H9 (cell line): ENCODE measurements around the gene GRIN2A. TPM values are rescaled to one million over a fixed set of nuclear protein-coding genes. Genes with fewer than 3 reads are reported as not detected.

ENCODE experiments used
- DNase-seq: peaks from one replicate; pipeline ENCODE4 v3.0.0-alpha.2; 2017
- H2AFZ ChIP-seq: one replicate; pipeline ENCODE4 v1.6.1; 2013; ENCODE audit warnings: mild to moderate bottlenecking, low read length, control low read depth, moderate library complexity
- H2AK5ac ChIP-seq: 2 replicates; pipeline ENCODE4 v1.6.1; 2013; ENCODE audit warnings: low read length, control low read depth, mixed read lengths; ENCODE audit not compliant: insufficient read length
- H2BK120ac ChIP-seq: one replicate; pipeline ENCODE4 v1.6.1; 2013; ENCODE audit warnings: low read depth, mild to moderate bottlenecking, low read length, control low read depth, inconsistent platforms; ENCODE audit not compliant: poor library complexity, severe bottlenecking
- H2BK12ac ChIP-seq: 2 replicates; pipeline ENCODE4 v1.6.1; 2013; ENCODE audit warnings: low read length, control low read depth, mixed read lengths, low read depth; ENCODE audit not compliant: insufficient read length
- H2BK15ac ChIP-seq: 2 replicates; pipeline ENCODE4 v1.6.1; 2013; ENCODE audit warnings: low read depth, low read length, control low read depth
- H2BK20ac ChIP-seq: one replicate; pipeline ENCODE4 v1.6.1; 2013; ENCODE audit warnings: low read depth, mild to moderate bottlenecking, low read length, control low read depth, inconsistent platforms; ENCODE audit not compliant: poor library complexity, severe bottlenecking
- H2BK5ac ChIP-seq: 2 replicates; pipeline ENCODE4 v1.6.1; 2013; ENCODE audit warnings: low read length, control low read depth, mixed read lengths; ENCODE audit not compliant: insufficient read length
- H3K14ac ChIP-seq: 2 replicates; pipeline ENCODE4 v1.6.1; 2013; ENCODE audit warnings: low read length, control low read depth; ENCODE audit not compliant: insufficient read depth
- H3K18ac ChIP-seq: 2 replicates; pipeline ENCODE4 v1.6.1; 2013; ENCODE audit warnings: low read depth, mild to moderate bottlenecking, mixed read lengths, low read length, control low read depth; ENCODE audit not compliant: insufficient read length
- H3K23ac ChIP-seq: 2 replicates; pipeline ENCODE4 v1.6.1; 2013; ENCODE audit warnings: low read length, control low read depth, mixed read lengths, low read depth; ENCODE audit not compliant: insufficient read length
- H3K23me2 ChIP-seq: 2 replicates; pipeline ENCODE4 v1.6.1; 2013; ENCODE audit warnings: low read depth, mild to moderate bottlenecking, mixed read lengths, low read length, control low read depth; ENCODE audit not compliant: insufficient read length, poor library complexity, severe bottlenecking
- H3K27ac ChIP-seq: 2 replicates; pipeline ENCODE4 v1.5.1; 2013; ENCODE audit warnings: low read length, control low read depth, mixed read lengths, low read depth; ENCODE audit not compliant: insufficient read length
- H3K27me3 ChIP-seq: 2 replicates; pipeline ENCODE4 v1.6.1; 2013; ENCODE audit warnings: low read length, control low read depth, inconsistent platforms; ENCODE audit not compliant: insufficient read depth
- H3K4ac ChIP-seq: 2 replicates; pipeline ENCODE4 v1.6.1; 2013; ENCODE audit warnings: low read depth, mild to moderate bottlenecking, control low read depth, inconsistent platforms, low read length, moderate library complexity
- H3K4me1 ChIP-seq: 2 replicates; pipeline ENCODE4 v1.6.1; 2013; ENCODE audit warnings: low read length, control low read depth, inconsistent platforms; ENCODE audit not compliant: insufficient read depth
- H3K4me2 ChIP-seq: 2 replicates; pipeline ENCODE4 v1.6.1; 2013; ENCODE audit warnings: low read length, control low read depth, mixed read lengths; ENCODE audit not compliant: insufficient read length, insufficient read depth
- H3K56ac ChIP-seq: 2 replicates; pipeline ENCODE4 v1.6.1; 2013; ENCODE audit warnings: low read depth, mild to moderate bottlenecking, mixed read lengths, low read length, control low read depth; ENCODE audit not compliant: insufficient read length
- H3K79me1 ChIP-seq: 2 replicates; pipeline ENCODE4 v1.6.1; 2013; ENCODE audit warnings: low read depth, mild to moderate bottlenecking, moderate library complexity, low read length, control low read depth, inconsistent platforms; ENCODE audit not compliant: insufficient read depth, poor library complexity, severe bottlenecking
- H3K79me2 ChIP-seq: 2 replicates; pipeline ENCODE4 v1.6.1; 2013; ENCODE audit warnings: low read length, control low read depth, inconsistent platforms; ENCODE audit not compliant: insufficient read depth
- H3K9ac ChIP-seq: 2 replicates; pipeline ENCODE4 v1.6.1; 2013; ENCODE audit warnings: low read length, control low read depth, mixed read lengths; ENCODE audit not compliant: insufficient read length; ENCODE audit errors: extremely low read depth
- H3K9me3 ChIP-seq: one replicate; pipeline ENCODE4 v1.6.1; 2013; ENCODE audit warnings: low read depth, low read length, inconsistent platforms; ENCODE audit not compliant: control insufficient read depth
- H3T11ph ChIP-seq: one replicate; pipeline ENCODE4 v1.6.1; 2013; ENCODE audit warnings: mild to moderate bottlenecking, low read length, control low read depth, inconsistent platforms
- H4K20me1 ChIP-seq: one replicate; pipeline ENCODE4 v1.6.1; 2013; ENCODE audit not compliant: control insufficient read depth, insufficient read length, insufficient read depth
- H4K5ac ChIP-seq: 2 replicates; pipeline ENCODE4 v1.6.1; 2013; ENCODE audit warnings: low read depth, mild to moderate bottlenecking, mixed read lengths, low read length, control low read depth; ENCODE audit not compliant: insufficient read length
- H4K8ac ChIP-seq: replicated peaks from 2 replicates; pipeline ENCODE4 v1.6.1; 2013; ENCODE audit warnings: low read length, control low read depth, mixed read lengths, low read depth; ENCODE audit not compliant: insufficient read length
- H4K91ac ChIP-seq: 2 replicates; pipeline ENCODE4 v1.6.1; 2013; ENCODE audit warnings: low read depth, mild to moderate bottlenecking, moderate library complexity, mixed read lengths, low read length, control low read depth; ENCODE audit not compliant: insufficient read length
- H3K27ac Mint-ChIP-seq, 3 experiments: 2 replicates in 2 of 3; 3 replicates in 1 of 3; pipeline ENCODE4 v1.8.0; 2020 to 2021; ENCODE audit warnings: mixed read lengths in 3 of 3, mild to moderate bottlenecking in 1 of 3, moderate library complexity in 1 of 3
- H3K27me3 Mint-ChIP-seq: 2 replicates; pipeline ENCODE4 v1.8.0; 2021; ENCODE audit warnings: low read depth, mild to moderate bottlenecking, moderate library complexity, mixed read lengths
- H3K36me3 Mint-ChIP-seq, 3 experiments: 2 replicates in 2 of 3; 3 replicates in 1 of 3; pipeline ENCODE4 v1.8.0; 2020 to 2021; ENCODE audit warnings: low read depth in 3 of 3, mixed read lengths in 3 of 3; ENCODE audit not compliant: insufficient read depth in 1 of 3
- H3K4me1 Mint-ChIP-seq, 2 experiments: 2 replicates each; pipeline ENCODE4 v1.8.0; 2020; ENCODE audit warnings: mixed read lengths in 2 of 2
- H3K4me3 Mint-ChIP-seq, 2 experiments: 2 replicates in 1 of 2; 3 replicates in 1 of 2; pipeline ENCODE4 v1.8.0; 2020 to 2021; ENCODE audit warnings: mild to moderate bottlenecking in 2 of 2, mixed read lengths in 2 of 2, moderate library complexity in 1 of 2
- H3K9me3 Mint-ChIP-seq, 2 experiments: 2 replicates in 1 of 2; 3 replicates in 1 of 2; pipeline ENCODE4 v1.8.0; 2020; ENCODE audit warnings: mild to moderate bottlenecking in 2 of 2, mixed read lengths in 2 of 2, moderate library complexity in 1 of 2
- WGBS: extraction: QIAGEN DNeasy Blood & Tissue Kit; methylation state at CpG from one replicate; pipeline ENCODE4 v1.1.7; 2013; ENCODE audit warnings: missing lambda C conversion rate, low lambda C conversion rate, mixed read lengths; ENCODE audit not compliant: insufficient read length; ENCODE audit errors: extremely low coverage; 5-methylcytosine and 5-hydroxymethylcytosine counted together
- total RNA-seq: library from RNA; stranded (reverse); gene quantifications from 2 replicates; pipeline ENCODE4 v1.2.1, GENCODE V29; 2021
- TF ChIP-seq, protein P1 (sequence below): fragments of 200-600 bp; sonication (generic); conservative IDR thresholded peaks from 3 replicates; pipeline ENCODE4 v1.8.0; 2021; ENCODE audit warnings: antibody characterized with exemption, mild to moderate bottlenecking

GRIN2A gene
- total RNA-seq, 1 experiment from 2014 or later, result 1.5 TPM

DNA sequence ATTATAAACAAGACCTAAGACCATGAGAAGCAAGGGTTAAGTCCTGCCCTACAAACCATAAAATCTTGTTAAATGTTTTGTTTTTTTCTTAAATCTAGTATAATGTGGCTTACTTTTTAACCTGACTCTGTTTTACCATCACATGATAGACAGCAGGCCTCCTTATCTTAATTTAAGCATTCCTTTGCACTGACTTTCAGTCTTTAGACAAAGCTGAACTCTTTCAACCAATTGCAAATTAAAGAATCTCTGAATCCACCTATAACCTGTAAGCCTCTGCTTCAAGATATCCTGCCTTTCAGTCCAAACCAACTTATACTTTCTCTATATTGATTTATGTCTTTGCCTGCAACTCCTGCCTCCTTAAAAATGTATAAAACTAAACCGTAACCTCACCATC, 478.5 kb downstream of the GRIN2A start:
- H2AK5ac ChIP-seq, result no peak overlapping the region
- H3K4me1 Mint-ChIP-seq, result peaks cover 32 to 42% of the 10 kb centered on the region in 2 experiments
- H3K9me3 Mint-ChIP-seq, result peaks cover 0 to 3% of the 10 kb centered on the region in 2 experiments; a peak in 3 of 5 replicates
- no peaks in the 10 kb centered on the region for H3K79me1 ChIP-seq
- H3K27me3 Mint-ChIP-seq, result no peaks in the 10 kb centered on the region; the same call in 1 of the 2 replicates
- H2BK15ac ChIP-seq, result no peak overlapping the region
- H3K27ac ChIP-seq, result no peak overlapping the region
- no peak overlapping the region for H3K9ac ChIP-seq
- H3K56ac ChIP-seq, result no peak overlapping the region
- H2BK20ac ChIP-seq, result no peak overlapping the region
- TF ChIP-seq, protein P1, sequence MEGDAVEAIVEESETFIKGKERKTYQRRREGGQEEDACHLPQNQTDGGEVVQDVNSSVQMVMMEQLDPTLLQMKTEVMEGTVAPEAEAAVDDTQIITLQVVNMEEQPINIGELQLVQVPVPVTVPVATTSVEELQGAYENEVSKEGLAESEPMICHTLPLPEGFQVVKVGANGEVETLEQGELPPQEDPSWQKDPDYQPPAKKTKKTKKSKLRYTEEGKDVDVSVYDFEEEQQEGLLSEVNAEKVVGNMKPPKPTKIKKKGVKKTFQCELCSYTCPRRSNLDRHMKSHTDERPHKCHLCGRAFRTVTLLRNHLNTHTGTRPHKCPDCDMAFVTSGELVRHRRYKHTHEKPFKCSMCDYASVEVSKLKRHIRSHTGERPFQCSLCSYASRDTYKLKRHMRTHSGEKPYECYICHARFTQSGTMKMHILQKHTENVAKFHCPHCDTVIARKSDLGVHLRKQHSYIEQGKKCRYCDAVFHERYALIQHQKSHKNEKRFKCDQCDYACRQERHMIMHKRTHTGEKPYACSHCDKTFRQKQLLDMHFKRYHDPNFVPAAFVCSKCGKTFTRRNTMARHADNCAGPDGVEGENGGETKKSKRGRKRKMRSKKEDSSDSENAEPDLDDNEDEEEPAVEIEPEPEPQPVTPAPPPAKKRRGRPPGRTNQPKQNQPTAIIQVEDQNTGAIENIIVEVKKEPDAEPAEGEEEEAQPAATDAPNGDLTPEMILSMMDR, result no peak
- H3K79me2 ChIP-seq, result peaks cover 2% of the 10 kb centered on the region; the same call in 1 of the 2 replicates
- no peak overlapping the region for H3K18ac ChIP-seq
- no CpG with 5 or more reads among the region's 1 CpG for WGBS
- no peak overlapping the region for H2BK12ac ChIP-seq
- H4K5ac ChIP-seq, result no peak overlapping the region
- H2BK120ac ChIP-seq, result no peak overlapping the region
- no peaks in the 10 kb centered on the region for H3K27me3 ChIP-seq
- H4K8ac ChIP-seq, result no peak overlapping the region
- no peak for DNase-seq
- no peak overlapping the region for H3K23ac ChIP-seq
- no peak overlapping the region for H3K4ac ChIP-seq
- H3K9me3 ChIP-seq, result no peaks in the 10 kb centered on the region
- H3T11ph ChIP-seq, result no peak overlapping the region
- no peak overlapping the region for H2AFZ ChIP-seq
- no peak overlapping the region for H3K27ac Mint-ChIP-seq
- no peak overlapping the region for H3K14ac ChIP-seq
- no peak overlapping the region for H3K4me2 ChIP-seq
- no peak overlapping the region for H4K91ac ChIP-seq
- no peak overlapping the region for H3K4me3 Mint-ChIP-seq
- peaks cover 2% of the 10 kb centered on the region for H4K20me1 ChIP-seq
- H3K4me1 ChIP-seq, result peaks cover 2% of the 10 kb centered on the region; the same call in 1 of the 2 replicates
- H3K36me3 Mint-ChIP-seq, result peaks cover 0 to 5% (median 4%) of the 10 kb centered on the region in 3 experiments; a peak in 2 of 7 replicates
- H2BK5ac ChIP-seq, result no peak overlapping the region
- H3K23me2 ChIP-seq, result no peaks in the 10 kb centered on the region

Other genes with a start within 250 kb of the GRIN2A start
- 18.1 and 21.5 TPM in 2 replicates for gene ATF7IP2, start 203.6 kb upstream of the GRIN2A start, total RNA-seq